HK-2 (cell line): ENCODE results near the gene NDST1.
"Not testable (repeated sequence)": the region's sequence is repeated elsewhere in the genome, so short reads cannot be mapped to it uniquely, and the experiment has no call there.

ENCODE experiments used
- DNase-seq: peaks from one replicate; pipeline ENCODE4 v3.0.0-alpha.2; 2018; ENCODE audit not compliant: unreplicated experiment

Gene NDST1

DNA sequence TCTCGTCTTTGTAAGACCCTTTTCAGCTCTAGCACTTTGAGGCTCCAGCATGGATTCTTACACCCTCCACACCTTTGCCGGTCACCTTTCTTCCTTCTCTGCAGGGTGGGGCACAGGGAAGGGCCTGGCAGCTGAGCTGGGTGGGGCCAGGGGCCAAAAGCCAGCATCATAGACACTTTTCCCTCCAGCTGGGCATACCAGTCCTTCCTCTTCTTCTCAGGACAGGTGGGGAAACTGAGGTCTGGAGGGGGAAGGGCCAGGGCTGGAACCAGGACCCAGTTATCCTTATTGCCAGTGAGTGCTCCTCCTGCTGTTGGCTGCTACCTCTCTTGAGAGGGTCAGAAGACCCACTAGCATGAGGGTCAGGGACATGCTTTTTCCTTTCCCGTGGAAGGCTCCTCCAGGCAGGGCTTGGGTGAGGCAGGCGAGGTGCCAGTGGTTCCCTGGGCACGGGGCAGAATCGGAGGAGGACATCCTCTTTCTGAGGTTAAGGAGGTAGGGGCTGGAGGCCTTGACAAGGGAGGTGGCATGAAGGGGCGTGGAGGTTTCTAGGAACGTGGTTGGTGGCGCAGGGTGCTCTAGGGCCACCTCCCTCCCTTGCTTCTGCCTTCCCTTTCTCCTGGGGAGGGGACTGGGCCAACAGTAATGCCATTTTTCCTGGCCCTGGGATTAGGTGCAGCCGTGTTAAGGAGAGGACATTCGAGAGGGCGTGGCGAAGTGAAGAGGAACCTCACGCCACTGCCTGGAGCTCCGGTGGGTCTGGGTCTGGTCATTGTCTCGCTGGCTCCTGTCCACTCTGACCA is at the start of gene NDST1:
TSS of gene NDST1 (plus strand) at position 658 of the 803 bp plus-strand sequence. CDS start 13,124 bp downstream, outside the sequence.
- DNase-seq, result no peak

GRCh38 chr5:150458802-150459557 is 49.0 kb upstream of the NDST1 start:
- peak; percentile 90 for DNase-seq

- no peak for DNase-seq
These were observed 47.1 kb upstream of the NDST1 start for GRCh38 chr5:150460781-150461180.

GRCh38 chr5:150461231-150461630 is 46.7 kb upstream of the NDST1 start:
- no peak for DNase-seq

- DNase-seq, result no peak
These were observed 43.3 kb upstream of the NDST1 start for GRCh38 chr5:150464554-150465012.

GRCh38 chr5:150465927-150466326 is 42.0 kb upstream of the NDST1 start:
- no peak for DNase-seq

- DNase-seq, result no peak
These were observed 39.7 kb upstream of the NDST1 start for GRCh38 chr5:150468206-150468605.

GRCh38 chr5:150469718-150470469 is 38.0 kb upstream of the NDST1 start:
- DNase-seq, result peak; percentile 56

GRCh38 chr5:150473673-150474358 is 34.1 kb upstream of the NDST1 start:
- peak; percentile 91 for DNase-seq

DNA sequence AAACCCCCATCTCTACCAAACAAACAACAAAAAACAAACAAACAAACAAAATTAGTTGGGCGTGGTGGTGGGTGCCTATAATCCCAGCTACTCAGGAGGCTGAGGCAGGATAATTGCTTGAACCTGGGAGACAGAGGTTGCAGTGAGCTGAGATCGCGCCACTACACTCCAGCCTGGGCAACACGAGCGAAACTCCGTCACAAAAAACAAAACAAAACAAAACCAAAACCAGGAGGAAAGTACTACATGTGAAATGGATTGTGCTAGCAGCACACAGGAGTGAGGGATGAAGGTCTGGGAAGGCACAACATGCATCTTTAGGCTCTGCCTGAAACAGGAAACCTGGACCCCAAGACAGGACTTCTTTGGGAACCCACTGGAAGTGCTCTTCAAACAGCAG is 31.4 kb upstream of the NDST1 start:
- not testable (repeated sequence) for DNase-seq

- no peak for DNase-seq
These were observed 28.5 kb upstream of the NDST1 start for GRCh38 chr5:150479416-150479815.

DNA sequence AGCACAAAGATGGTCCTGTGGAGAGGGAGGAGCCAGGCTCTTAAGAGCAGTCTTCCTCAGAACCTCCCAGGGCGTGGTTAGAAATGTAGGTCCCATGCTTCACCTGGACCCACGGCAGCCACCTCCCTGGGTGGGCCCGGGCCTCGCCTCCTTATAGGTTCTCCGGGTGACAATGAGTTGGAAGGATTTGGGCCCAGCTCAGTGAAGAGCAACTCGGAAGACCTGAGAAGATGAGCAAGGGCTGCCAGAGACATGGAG is 26.3 kb upstream of the NDST1 start:
- no peak for DNase-seq

- DNase-seq, result no peak
These were observed 25.9 kb upstream of the NDST1 start for GRCh38 chr5:150481972-150482406.

- no peak for DNase-seq
These were observed 22.8 kb upstream of the NDST1 start for GRCh38 chr5:150484964-150485692.

- peak; percentile 64 for DNase-seq
These were observed 22.1 kb upstream of the NDST1 start for GRCh38 chr5:150485693-150486401.

DNA sequence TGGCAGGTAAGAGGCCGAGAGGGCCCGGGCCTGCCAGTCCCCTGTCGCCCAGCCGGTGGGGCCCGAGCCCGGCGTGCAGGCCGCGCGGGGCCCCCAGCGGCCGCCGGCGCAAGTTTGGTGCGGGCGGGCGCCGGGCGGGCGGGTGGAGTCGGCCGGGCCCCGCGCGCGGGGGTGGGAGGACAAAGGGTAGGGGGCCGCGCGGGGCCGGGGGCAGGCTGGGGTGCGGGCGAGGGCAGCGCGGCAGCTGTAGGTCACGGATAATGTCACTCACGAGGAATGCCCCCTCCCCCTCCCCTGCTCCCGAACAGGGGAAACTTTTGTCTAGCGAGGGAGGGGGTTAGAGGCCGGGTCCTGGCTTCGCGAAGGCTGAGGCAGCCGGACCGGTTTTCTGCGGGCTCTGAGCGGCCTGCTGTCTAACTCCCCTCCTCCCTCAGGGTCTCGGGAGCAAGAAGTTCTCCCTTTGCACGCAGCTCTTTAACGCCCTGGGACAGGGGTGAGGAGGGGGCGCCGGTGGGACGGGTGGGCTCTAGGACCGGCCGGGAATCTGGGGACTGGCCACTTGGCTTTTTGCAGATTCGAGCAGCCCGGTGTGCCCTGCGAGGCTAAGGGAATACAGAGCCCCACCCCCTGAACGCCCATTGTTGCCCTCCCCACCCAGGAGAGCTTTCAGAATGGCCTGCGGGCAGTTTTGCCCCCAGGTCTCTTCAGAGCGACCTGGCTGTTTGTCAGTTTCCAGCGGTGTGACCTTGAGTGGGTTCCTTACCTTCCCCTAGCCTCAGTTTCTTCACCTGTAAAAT is 21.3 kb upstream of the NDST1 start:
- DNase-seq, result peak; percentile 45

GRCh38 chr5:150487199-150488061 is 20.5 kb upstream of the NDST1 start:
- no peak for DNase-seq

DNA sequence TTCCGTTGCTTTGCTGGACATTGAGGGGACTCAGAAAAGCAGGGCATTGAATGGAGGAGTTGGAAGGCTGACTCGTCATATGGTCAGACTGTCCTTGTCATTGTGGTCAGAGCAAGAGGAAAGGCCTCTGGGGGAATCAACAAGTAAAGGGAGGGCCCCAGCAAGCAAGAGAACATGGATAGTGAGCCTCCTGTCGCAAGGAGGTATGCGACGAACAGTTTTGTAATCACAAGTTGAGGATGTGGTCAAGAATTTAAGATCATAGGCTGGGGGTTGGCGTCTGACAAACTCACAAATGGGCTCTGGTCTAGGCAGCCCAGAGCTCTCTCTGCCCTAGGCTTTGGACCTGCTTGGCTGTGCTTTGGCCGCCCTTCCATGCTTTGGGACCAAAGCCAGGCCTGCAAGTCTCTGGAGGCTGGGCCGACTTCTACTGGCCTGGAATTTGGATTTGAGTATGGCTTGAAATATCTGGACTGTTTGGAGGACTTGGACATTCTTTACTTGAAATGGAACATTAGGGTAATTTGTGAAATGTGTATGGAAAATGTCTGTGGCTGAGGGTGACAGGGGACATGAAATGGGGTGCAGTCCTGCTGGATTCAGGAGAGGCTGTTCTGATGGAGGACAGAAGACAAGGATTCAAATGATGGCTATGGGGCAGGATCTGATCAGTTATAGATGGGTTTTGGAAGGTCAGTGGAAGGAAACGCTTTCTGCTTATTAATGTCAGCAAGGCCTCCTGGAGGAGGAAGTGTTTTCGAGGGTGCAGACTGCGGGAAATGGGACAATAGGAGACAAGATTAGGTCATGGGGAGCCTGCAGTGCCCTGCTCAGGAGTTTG is 19.2 kb upstream of the NDST1 start:
- DNase-seq, result no peak
